Activated naive CD4-positive, alpha-beta T cell treated with anti-CD3 and anti-CD28 coated beads, Interleukin-2, amount 50 U/mL, for 16 hours (primary cell): Measurements from ENCODE around the gene NXPH4.

Source experiments
- DNase-seq: peaks from one replicate; pipeline ENCODE4 v3.0.0-alpha.2; 2020

The NXPH4 gene

DNA sequence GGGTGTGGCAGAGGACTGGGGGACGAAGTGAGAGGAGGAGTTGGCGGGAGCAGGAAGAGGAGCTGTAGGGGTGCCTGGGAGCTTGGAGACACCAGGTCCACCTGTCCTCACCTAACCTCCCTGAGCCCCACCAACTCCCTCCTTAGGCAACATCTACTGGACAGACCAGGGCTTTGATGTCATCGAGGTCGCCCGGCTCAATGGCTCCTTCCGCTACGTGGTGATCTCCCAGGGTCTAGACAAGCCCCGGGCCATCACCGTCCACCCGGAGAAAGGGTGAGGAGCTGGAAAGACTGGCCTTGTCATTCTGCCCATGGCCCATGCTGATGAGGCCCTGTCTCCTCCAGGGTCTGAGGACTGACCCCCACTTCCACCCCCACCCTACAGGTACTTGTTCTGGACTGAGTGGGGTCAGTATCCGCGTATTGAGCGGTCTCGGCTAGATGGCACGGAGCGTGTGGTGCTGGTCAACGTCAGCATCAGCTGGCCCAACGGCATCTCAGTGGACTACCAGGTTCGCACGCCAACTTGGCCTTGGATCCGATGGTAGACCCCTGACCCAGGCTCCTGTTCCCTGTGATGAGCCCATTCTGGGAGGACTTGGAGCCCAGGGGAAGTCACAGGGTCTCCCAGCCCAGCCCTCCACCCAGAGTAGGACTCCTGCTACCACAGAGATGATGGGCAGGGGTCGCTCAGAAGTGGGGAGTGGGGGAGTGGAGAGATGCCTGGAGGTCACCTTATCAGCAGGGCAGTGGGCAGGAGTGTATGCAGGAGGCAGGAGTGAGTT is 32.5 kb upstream of the NXPH4 start:
- no peak for DNase-seq

- DNase-seq: no peak
Measured at GRCh38 chr12:57185403-57185802, 31.2 kb upstream of the NXPH4 start.

DNA sequence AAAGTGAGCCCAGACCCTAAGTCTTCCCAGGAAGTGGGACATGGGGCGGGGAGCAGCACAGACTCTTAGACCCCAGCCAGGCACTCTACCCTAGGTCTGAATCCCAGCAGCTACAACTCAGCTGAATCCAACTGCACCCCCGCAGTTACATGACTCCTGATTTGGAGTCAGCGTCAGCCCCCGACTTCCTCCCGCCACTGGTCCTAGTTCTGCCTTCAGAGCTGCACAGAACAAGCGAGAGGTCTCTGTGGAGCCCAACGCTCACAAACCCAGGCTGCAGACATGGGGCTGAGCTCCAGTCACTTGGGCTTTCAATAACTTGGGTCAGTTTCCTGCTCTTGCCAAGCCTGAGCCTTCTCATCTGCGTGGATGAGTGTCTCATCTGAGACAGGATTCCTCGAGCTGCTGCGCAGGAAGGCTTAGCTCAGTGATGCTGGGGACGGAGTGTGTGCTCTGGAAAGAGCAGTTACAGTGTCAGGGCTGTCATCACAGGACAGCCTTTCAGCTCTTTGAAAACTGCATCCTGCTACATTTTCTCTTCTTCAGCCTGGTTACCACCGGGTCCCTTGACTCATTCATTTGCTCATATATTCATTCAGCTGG is 30.6 kb upstream of the NXPH4 start:
- DNase-seq: no peak

DNA sequence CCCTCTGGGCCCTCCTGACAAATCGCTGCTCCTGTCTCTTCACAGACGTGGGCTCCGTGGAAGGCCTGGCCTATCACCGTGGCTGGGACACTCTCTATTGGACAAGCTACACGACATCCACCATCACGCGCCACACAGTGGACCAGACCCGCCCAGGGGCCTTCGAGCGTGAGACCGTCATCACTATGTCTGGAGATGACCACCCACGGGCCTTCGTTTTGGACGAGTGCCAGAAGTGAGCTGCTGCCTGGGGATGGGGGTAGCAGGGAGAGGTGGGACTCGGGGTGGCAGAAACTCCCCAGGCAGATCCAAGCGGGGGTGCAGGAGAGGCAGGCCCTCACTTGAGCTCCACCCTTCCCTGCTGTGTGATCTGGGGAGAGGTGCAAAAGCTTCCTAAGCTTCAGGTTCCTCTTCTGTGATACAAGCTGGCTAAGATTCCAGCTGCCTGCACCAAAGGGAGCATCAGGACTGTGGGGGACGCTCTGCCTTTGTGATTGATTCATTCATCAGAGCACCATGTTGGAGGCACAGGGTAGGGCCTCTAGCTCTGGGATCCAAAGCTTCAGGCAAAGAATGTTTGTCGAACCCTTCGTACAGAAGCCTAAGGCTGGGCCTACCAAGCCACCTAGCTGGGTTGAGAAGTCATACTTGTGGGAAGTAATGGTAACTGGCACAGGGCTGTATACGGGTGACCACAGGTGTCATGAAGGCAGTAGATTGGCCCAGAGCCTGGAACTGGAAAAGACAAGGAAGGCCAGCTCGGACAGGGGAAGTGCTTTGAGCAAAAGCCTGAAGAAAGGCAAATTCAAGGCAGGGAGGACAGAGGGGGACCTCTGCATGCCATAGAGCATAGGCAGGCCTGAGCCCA is 29.1 kb upstream of the NXPH4 start:
- DNase-seq: no peak

GRCh38 chr12:57188090-57188425 is 28.5 kb upstream of the NXPH4 start:
- no peak for DNase-seq

DNA sequence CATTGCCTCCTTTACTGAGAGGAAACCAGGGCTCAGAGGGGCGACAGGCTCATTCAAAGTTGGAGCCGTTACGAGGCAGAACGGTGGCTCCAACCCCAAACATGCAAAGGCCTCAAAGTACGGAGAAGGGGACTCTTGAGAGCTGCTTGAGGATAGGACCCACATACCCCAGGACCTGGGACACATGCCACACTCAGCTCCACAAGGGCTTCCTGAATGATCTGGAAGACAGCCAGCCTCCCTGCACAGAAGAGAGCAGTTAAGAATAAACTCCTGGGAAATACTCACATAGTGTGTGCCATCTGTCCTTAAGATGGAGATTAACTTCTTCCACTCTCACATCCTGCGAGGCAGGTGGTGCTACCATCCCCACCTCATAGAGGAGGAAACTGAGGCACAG is 26.6 kb upstream of the NXPH4 start:
- DNase-seq: no peak

DNA sequence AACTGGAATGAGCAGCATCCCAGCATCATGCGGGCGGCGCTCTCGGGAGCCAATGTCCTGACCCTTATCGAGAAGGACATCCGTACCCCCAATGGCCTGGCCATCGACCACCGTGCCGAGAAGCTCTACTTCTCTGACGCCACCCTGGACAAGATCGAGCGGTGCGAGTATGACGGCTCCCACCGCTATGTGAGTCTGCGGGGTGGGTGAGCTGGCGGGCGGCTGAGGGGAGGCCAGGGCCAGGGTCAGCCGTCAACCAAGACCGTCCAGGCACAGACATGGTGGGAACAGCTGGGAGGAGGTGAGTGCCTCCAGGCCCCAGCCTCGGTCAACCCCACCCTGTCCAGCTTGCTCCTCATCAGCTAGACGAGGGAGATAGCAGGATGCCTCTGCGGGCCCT is 25.8 kb upstream of the NXPH4 start:
- no peak for DNase-seq

- DNase-seq: no peak
Measured at GRCh38 chr12:57191410-57191809, 25.2 kb upstream of the NXPH4 start.

DNA sequence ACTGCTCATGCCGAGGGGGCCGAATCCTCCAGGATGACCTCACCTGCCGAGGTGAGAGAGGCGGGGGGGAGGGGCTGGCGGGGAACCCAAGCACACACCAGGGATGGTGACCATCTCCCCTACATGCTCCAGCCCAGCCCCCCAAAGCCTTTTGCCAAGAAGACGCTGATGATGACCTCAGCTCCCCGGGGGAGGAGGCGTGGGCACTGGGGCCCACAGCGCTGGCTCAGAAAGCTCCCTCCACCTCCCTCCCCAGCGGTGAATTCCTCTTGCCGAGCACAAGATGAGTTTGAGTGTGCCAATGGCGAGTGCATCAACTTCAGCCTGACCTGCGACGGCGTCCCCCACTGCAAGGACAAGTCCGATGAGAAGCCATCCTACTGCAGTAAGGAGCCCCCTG is 23.7 kb upstream of the NXPH4 start:
- no peak for DNase-seq

- DNase-seq: no peak
Measured at GRCh38 chr12:57193706-57194245, 22.8 kb upstream of the NXPH4 start.

DNA sequence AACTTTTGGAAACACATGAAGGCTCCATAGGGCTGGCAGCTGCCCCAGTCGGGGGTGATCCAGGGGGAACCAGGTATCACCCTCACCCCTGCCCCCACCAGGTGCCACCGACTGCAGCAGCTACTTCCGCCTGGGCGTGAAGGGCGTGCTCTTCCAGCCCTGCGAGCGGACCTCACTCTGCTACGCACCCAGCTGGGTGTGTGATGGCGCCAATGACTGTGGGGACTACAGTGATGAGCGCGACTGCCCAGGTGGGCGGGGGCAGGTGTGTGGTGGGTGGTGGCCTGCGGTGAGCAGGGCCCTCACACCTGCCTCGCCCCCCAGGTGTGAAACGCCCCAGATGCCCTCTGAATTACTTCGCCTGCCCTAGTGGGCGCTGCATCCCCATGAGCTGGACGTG is 22.3 kb upstream of the NXPH4 start:
- DNase-seq: no peak

GRCh38 chr12:57195186-57195585 is 21.4 kb upstream of the NXPH4 start:
- DNase-seq: no peak

DNA sequence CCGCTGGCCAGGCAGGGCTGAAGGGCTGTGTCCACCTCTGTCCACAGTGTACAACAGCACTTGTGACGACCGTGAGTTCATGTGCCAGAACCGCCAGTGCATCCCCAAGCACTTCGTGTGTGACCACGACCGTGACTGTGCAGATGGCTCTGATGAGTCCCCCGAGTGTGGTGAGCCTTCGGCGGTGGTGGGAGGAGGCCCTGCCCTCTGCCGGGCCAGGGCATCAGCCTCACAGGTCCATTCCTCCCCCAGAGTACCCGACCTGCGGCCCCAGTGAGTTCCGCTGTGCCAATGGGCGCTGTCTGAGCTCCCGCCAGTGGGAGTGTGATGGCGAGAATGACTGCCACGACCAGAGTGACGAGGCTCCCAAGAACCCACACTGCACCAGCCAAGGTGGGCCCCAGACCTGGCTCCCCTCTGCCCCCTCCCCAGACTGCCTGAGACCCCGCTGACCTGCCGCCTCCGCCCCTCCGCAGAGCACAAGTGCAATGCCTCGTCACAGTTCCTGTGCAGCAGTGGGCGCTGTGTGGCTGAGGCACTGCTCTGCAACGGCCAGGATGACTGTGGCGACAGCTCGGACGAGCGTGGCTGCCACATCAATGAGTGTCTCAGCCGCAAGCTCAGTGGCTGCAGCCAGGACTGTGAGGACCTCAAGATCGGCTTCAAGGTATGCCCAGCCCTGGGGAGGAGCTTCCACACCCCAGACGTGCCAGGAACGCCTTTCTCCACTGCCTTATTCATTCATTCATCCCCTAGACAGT is 20.8 kb upstream of the NXPH4 start:
- no peak for DNase-seq

DNA sequence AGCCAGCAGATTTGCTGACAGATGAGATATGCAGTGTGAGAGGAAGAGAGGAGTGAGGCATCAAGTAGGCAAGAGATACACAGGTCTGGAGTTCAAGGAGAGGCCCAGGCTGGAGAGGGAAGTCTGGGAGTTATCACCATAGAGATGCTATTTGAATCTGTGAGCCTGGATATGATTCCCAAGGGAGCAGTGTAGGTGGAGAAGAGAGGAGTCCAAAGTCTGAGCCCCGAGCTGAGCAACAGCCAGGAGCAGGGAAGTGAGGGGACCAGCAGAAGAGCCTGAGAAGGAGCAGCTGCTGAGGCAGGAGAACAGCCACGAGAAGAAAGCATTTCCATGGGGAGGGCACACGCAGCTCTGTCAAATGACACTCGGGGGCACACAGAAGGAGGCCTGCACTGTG is 20.2 kb upstream of the NXPH4 start:
- no peak for DNase-seq

GRCh38 chr12:57196956-57197355 is 19.6 kb upstream of the NXPH4 start:
- no peak for DNase-seq

GRCh38 chr12:57198329-57198728 is 18.3 kb upstream of the NXPH4 start:
- no peak for DNase-seq

- no peak for DNase-seq
Measured at GRCh38 chr12:57199191-57199590, 17.4 kb upstream of the NXPH4 start.

- DNase-seq: no peak
Measured at GRCh38 chr12:57200497-57200896, 16.1 kb upstream of the NXPH4 start.

DNA sequence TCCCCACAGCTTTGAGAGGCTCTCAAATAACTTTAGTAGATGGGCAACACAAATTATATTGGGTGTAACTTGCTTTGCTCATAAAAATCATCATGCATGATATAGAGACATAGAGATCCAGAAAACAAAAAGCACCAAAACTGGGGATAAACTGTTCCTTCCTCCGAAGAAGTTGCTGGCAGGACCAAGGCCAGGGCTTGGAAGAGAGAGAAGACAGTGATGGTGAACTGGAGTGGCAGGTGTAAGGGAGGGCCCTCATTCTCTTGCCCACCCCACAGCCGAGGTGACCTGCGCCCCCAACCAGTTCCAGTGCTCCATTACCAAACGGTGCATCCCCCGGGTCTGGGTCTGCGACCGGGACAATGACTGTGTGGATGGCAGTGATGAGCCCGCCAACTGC is 15.4 kb upstream of the NXPH4 start:
- DNase-seq: no peak

DNA sequence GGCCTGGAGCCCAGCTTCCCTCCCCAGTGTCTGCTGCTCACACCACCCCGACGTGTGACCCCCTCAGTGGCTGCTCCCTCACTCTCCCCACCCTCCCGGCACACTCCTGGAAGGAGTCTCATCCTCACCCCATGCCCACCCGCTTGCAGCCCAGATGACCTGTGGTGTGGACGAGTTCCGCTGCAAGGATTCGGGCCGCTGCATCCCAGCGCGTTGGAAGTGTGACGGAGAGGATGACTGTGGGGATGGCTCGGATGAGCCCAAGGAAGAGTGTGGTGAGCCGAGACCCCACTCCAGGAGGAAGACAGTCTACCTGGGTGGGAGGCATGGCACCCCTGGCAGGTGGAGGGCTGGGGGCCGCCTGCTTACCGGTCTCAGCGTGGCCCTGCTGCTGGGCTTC is 15.0 kb upstream of the NXPH4 start:
- no peak for DNase-seq

DNA sequence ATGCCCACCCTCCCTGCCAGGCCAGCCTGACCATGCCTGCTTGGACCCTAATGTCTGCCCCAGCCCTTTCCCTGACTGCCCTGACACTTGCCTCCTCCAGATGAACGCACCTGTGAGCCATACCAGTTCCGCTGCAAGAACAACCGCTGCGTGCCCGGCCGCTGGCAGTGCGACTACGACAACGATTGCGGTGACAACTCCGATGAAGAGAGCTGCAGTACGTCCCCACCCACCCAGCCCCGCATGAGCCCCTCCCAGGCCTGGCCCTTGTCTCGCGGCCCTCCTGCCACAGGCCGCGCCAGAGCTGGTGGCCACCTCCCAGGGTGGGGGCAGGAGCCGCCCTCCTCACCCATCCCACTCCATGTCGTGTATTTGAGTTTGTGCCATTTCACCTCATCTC is 14.3 kb upstream of the NXPH4 start:
- no peak for DNase-seq

GRCh38 chr12:57203201-57203600 is 13.4 kb upstream of the NXPH4 start:
- no peak for DNase-seq

GRCh38 chr12:57203791-57204190 is 12.8 kb upstream of the NXPH4 start:
- DNase-seq: no peak
